Subcutaneous adipose tissue (tissue), 4 donors: ENCODE data around the gene THAP8. TPM values are rescaled to one million over a fixed set of nuclear protein-coding genes. Genes with fewer than 3 reads are reported as not detected.

ENCODE experiments used
- CTCF ChIP-seq: fragments of 450-650 bp; IDR thresholded peaks from one replicate; pipeline ENCODE4 v1.5.1; 2016; ENCODE audit warnings: low read depth, mild to moderate bottlenecking, control low read depth, antibody characterized with exemption, moderate library complexity
- total RNA-seq, 4 donors: library from RNA; depleted of rRNA; stranded (reverse); fragments of >200 nt; gene quantifications; one replicate each; pipeline ENCODE4 v1.1.0, GENCODE V29; 2016

The THAP8 gene
- total RNA-seq, 4 donors from 2014 or later = 2.9 to 10.5 (median 9.3) TPM

GRCh38 chr19:36023432-36023831 is 30.7 kb downstream of the THAP8 start:
- no peak for TF ChIP-seq CTCF

GRCh38 chr19:36019061-36019670 is 34.9 kb downstream of the THAP8 start:
- no peak for TF ChIP-seq CTCF

- TF ChIP-seq CTCF = peak; percentile 13
Observed at GRCh38 chr19:36014012-36014924, 39.8 kb downstream of the THAP8 start, which contains the start of gene ALKBH6. Gene ALKBH6, minus strand, starts transcription at chr19:36014213. Its CDS starts 816 bp downstream, at chr19:36013397.

GRCh38 chr19:36013280-36014011 is 40.6 kb downstream of the THAP8 start:
- no peak for TF ChIP-seq CTCF

- TF ChIP-seq CTCF = no peak
Observed at GRCh38 chr19:36010402-36010801, 43.7 kb downstream of the THAP8 start.

- TF ChIP-seq CTCF = no peak
Observed at GRCh38 chr19:36009633-36010379, 44.3 kb downstream of the THAP8 start.
